ENCODE measurements around the gene TOX2. TPM values are rescaled to one million over a fixed set of nuclear protein-coding genes. Genes with fewer than 3 reads are reported as not detected.

The TOX2 gene
- total and polyA plus RNA-seq, 2 donors, result 14.5 to 75.8 TPM

GRCh38 chr20:44095831-44096230, 181.2 kb downstream of the TOX2 start:
- DNase-seq (ENCODE audit: low read depth in 6 of 9, low spot score in 9 of 9), result no peak
- no peak overlapping the region for H3K27ac ChIP-seq (ENCODE audit: low read depth in 1 of 2, low read length in 1 of 2)
- H3K36me3 ChIP-seq (ENCODE audit: control insufficient read depth in 2 of 2, insufficient read depth in 2 of 2, low read length in 1 of 2), result no peaks in the 10 kb centered on the region
- 90% methylated on average over 7 of the region's 7 CpGs for WGBS
- H3K4me1 ChIP-seq (ENCODE audit: control insufficient read depth in 2 of 2, insufficient read depth in 2 of 2, low read length in 2 of 2), result no peaks in the 10 kb centered on the region
- no peak overlapping the region for H3K4me3 ChIP-seq (ENCODE audit: low read length in 2 of 2)
- H3K9me3 ChIP-seq (ENCODE audit: control insufficient read depth in 2 of 2, insufficient read depth in 1 of 2, low read length in 1 of 2), result no peaks in the 10 kb centered on the region
- H3K27me3 ChIP-seq (ENCODE audit: control insufficient read depth in 2 of 2, insufficient read depth in 1 of 2, low read length in 1 of 2), result peaks cover 0 to 6% of the 10 kb centered on the region in 2 donors

GRCh38 chr20:44097521-44098255, 183.0 kb downstream of the TOX2 start:
- no peak overlapping the region for H3K4me3 ChIP-seq (ENCODE audit: low read length in 2 of 2)
- H3K36me3 ChIP-seq (ENCODE audit: control insufficient read depth in 2 of 2, insufficient read depth in 2 of 2, low read length in 1 of 2), result no peaks in the 10 kb centered on the region
- 84% methylated on average over 14 of the region's 14 CpGs for WGBS
- no peak for DNase-seq (ENCODE audit: low read depth in 6 of 9, low spot score in 9 of 9)
- H3K27me3 ChIP-seq (ENCODE audit: control insufficient read depth in 2 of 2, insufficient read depth in 1 of 2, low read length in 1 of 2), result peaks cover 0 to 6% of the 10 kb centered on the region in 2 donors
- H3K4me1 ChIP-seq (ENCODE audit: control insufficient read depth in 2 of 2, insufficient read depth in 2 of 2, low read length in 2 of 2), result no peaks in the 10 kb centered on the region
- H3K27ac ChIP-seq (ENCODE audit: low read depth in 1 of 2, low read length in 1 of 2), result no peak overlapping the region
- no peaks in the 10 kb centered on the region for H3K9me3 ChIP-seq (ENCODE audit: control insufficient read depth in 2 of 2, insufficient read depth in 1 of 2, low read length in 1 of 2)

GRCh38 chr20:44098256-44098630, 183.6 kb downstream of the TOX2 start:
- Histone ChIP-seq H3K9me3 (ENCODE audit: control insufficient read depth in 2 of 2, insufficient read depth in 1 of 2, low read length in 1 of 2) (no peaks in the 10 kb centered on the region), H3K4me3 (ENCODE audit: low read length in 2 of 2) (no peak overlapping the region), H3K4me1 (ENCODE audit: control insufficient read depth in 2 of 2, insufficient read depth in 2 of 2, low read length in 2 of 2) (no peaks in the 10 kb centered on the region), H3K27ac (ENCODE audit: low read depth in 1 of 2, low read length in 1 of 2) (no peak overlapping the region), H3K27me3 (ENCODE audit: control insufficient read depth in 2 of 2, insufficient read depth in 1 of 2, low read length in 1 of 2) (peaks cover 0 to 6% of the 10 kb centered on the region in 2 donors), H3K36me3 (ENCODE audit: control insufficient read depth in 2 of 2, insufficient read depth in 2 of 2, low read length in 1 of 2) (no peaks in the 10 kb centered on the region)
- WGBS, result 97% methylated on average over 6 of the region's 6 CpGs
- DNase-seq (ENCODE audit: low read depth in 6 of 9, low spot score in 9 of 9), result no peak

- Histone ChIP-seq H3K9me3 (ENCODE audit: control insufficient read depth in 2 of 2, insufficient read depth in 1 of 2, low read length in 1 of 2) (no peaks in the 10 kb centered on the region), H3K27ac (ENCODE audit: low read depth in 1 of 2, low read length in 1 of 2) (no peak overlapping the region), H3K4me1 (ENCODE audit: control insufficient read depth in 2 of 2, insufficient read depth in 2 of 2, low read length in 2 of 2) (no peaks in the 10 kb centered on the region), H3K36me3 (ENCODE audit: control insufficient read depth in 2 of 2, insufficient read depth in 2 of 2, low read length in 1 of 2) (no peaks in the 10 kb centered on the region), H3K4me3 (ENCODE audit: low read length in 2 of 2) (no peak overlapping the region), H3K27me3 (ENCODE audit: control insufficient read depth in 2 of 2, insufficient read depth in 1 of 2, low read length in 1 of 2) (peaks cover 0 to 6% of the 10 kb centered on the region in 2 donors)
- no peak for DNase-seq (ENCODE audit: low read depth in 6 of 9, low spot score in 9 of 9)
- WGBS, result 97% methylated on average over 5 of the region's 5 CpGs
Observed at GRCh38 chr20:44098657-44099056, 184.0 kb downstream of the TOX2 start.

GRCh38 chr20:44099832-44100231, 185.2 kb downstream of the TOX2 start:
- no peak overlapping the region for H3K4me3 ChIP-seq (ENCODE audit: low read length in 2 of 2)
- no peaks in the 10 kb centered on the region for H3K4me1 ChIP-seq (ENCODE audit: control insufficient read depth in 2 of 2, insufficient read depth in 2 of 2, low read length in 2 of 2)
- H3K36me3 ChIP-seq (ENCODE audit: control insufficient read depth in 2 of 2, insufficient read depth in 2 of 2, low read length in 1 of 2), result no peaks in the 10 kb centered on the region
- no peaks in the 10 kb centered on the region for H3K9me3 ChIP-seq (ENCODE audit: control insufficient read depth in 2 of 2, insufficient read depth in 1 of 2, low read length in 1 of 2)
- peaks cover 0 to 6% of the 10 kb centered on the region in 2 donors for H3K27me3 ChIP-seq (ENCODE audit: control insufficient read depth in 2 of 2, insufficient read depth in 1 of 2, low read length in 1 of 2)
- 87% methylated on average over 7 of the region's 7 CpGs for WGBS
- no peak overlapping the region for H3K27ac ChIP-seq (ENCODE audit: low read depth in 1 of 2, low read length in 1 of 2)
- DNase-seq (ENCODE audit: low read depth in 6 of 9, low spot score in 9 of 9), result no peak

GRCh38 chr20:44102582-44102981, 187.9 kb downstream of the TOX2 start:
- WGBS, result 96% methylated on average over 1 of the region's 1 CpG
- H3K4me1 ChIP-seq (ENCODE audit: control insufficient read depth in 2 of 2, insufficient read depth in 2 of 2, low read length in 2 of 2), result no peaks in the 10 kb centered on the region
- no peaks in the 10 kb centered on the region for H3K9me3 ChIP-seq (ENCODE audit: control insufficient read depth in 2 of 2, insufficient read depth in 1 of 2, low read length in 1 of 2)
- no peak for DNase-seq (ENCODE audit: low read depth in 6 of 9, low spot score in 9 of 9)
- H3K36me3 ChIP-seq (ENCODE audit: control insufficient read depth in 2 of 2, insufficient read depth in 2 of 2, low read length in 1 of 2), result no peaks in the 10 kb centered on the region
- H3K4me3 ChIP-seq (ENCODE audit: low read length in 2 of 2), result no peak overlapping the region
- H3K27ac ChIP-seq (ENCODE audit: low read depth in 1 of 2, low read length in 1 of 2), result no peak overlapping the region
- H3K27me3 ChIP-seq (ENCODE audit: control insufficient read depth in 2 of 2, insufficient read depth in 1 of 2, low read length in 1 of 2), result peaks cover 0 to 2% of the 10 kb centered on the region in 2 donors

GRCh38 chr20:44104798-44105517, 190.3 kb downstream of the TOX2 start:
- Histone ChIP-seq H3K36me3 (ENCODE audit: control insufficient read depth in 2 of 2, insufficient read depth in 2 of 2, low read length in 1 of 2) (no peaks in the 10 kb centered on the region), H3K4me1 (ENCODE audit: control insufficient read depth in 2 of 2, insufficient read depth in 2 of 2, low read length in 2 of 2) (no peaks in the 10 kb centered on the region), H3K4me3 (ENCODE audit: low read length in 2 of 2) (no peak overlapping the region), H3K27me3 (ENCODE audit: control insufficient read depth in 2 of 2, insufficient read depth in 1 of 2, low read length in 1 of 2) (peaks cover 0 to 2% of the 10 kb centered on the region in 2 donors), H3K27ac (ENCODE audit: low read depth in 1 of 2, low read length in 1 of 2) (no peak overlapping the region), H3K9me3 (ENCODE audit: control insufficient read depth in 2 of 2, insufficient read depth in 1 of 2, low read length in 1 of 2) (no peaks in the 10 kb centered on the region)
- DNase-seq (ENCODE audit: low read depth in 6 of 9, low spot score in 9 of 9), result no peak
- WGBS, result 81% methylated on average over 7 of the region's 7 CpGs

GRCh38 chr20:44106615-44107014, 192.0 kb downstream of the TOX2 start:
- no peak for DNase-seq (ENCODE audit: low read depth in 6 of 9, low spot score in 9 of 9)
- Histone ChIP-seq H3K27ac (ENCODE audit: low read depth in 1 of 2, low read length in 1 of 2) (no peak overlapping the region), H3K4me3 (ENCODE audit: low read length in 2 of 2) (no peak overlapping the region), H3K27me3 (ENCODE audit: control insufficient read depth in 2 of 2, insufficient read depth in 1 of 2, low read length in 1 of 2) (peaks cover 0 to 1% of the 10 kb centered on the region in 2 donors), H3K4me1 (ENCODE audit: control insufficient read depth in 2 of 2, insufficient read depth in 2 of 2, low read length in 2 of 2) (no peaks in the 10 kb centered on the region), H3K36me3 (ENCODE audit: control insufficient read depth in 2 of 2, insufficient read depth in 2 of 2, low read length in 1 of 2) (no peaks in the 10 kb centered on the region), H3K9me3 (ENCODE audit: control insufficient read depth in 2 of 2, insufficient read depth in 1 of 2, low read length in 1 of 2) (no peaks in the 10 kb centered on the region)
- WGBS, result 87% methylated on average over 5 of the region's 5 CpGs

GRCh38 chr20:44109951-44110361, 195.3 kb downstream of the TOX2 start:
- H3K4me3 ChIP-seq (ENCODE audit: low read length in 2 of 2), result no peak overlapping the region
- H3K27ac ChIP-seq (ENCODE audit: low read depth in 1 of 2, low read length in 1 of 2), result no peak overlapping the region
- no peaks in the 10 kb centered on the region for H3K4me1 ChIP-seq (ENCODE audit: control insufficient read depth in 2 of 2, insufficient read depth in 2 of 2, low read length in 2 of 2)
- 55% methylated on average over 5 of the region's 5 CpGs for WGBS
- no peaks in the 10 kb centered on the region for H3K36me3 ChIP-seq (ENCODE audit: control insufficient read depth in 2 of 2, insufficient read depth in 2 of 2, low read length in 1 of 2)
- H3K9me3 ChIP-seq (ENCODE audit: control insufficient read depth in 2 of 2, insufficient read depth in 1 of 2, low read length in 1 of 2), result no peaks in the 10 kb centered on the region
- H3K27me3 ChIP-seq (ENCODE audit: control insufficient read depth in 2 of 2, insufficient read depth in 1 of 2, low read length in 1 of 2), result peaks cover 3 to 30% of the 10 kb centered on the region in 2 donors
- DNase-seq (ENCODE audit: low read depth in 6 of 9, low spot score in 9 of 9), result no peak
